NCI-H2196 (cell line): Measurements from ENCODE around the gene NELFA.

Source experiments
- DNase-seq: peaks from one replicate; lab custom pipeline; 2025; ENCODE audit not compliant: unreplicated experiment; lab: John Stamatoyannopoulos, UW

Gene NELFA

GRCh38 chr4:1939664-1940509 is 68.9 kb downstream of the NELFA start:
- DNase-seq: peak; percentile 43

GRCh38 chr4:1938027-1938426 is 70.7 kb downstream of the NELFA start:
- no peak for DNase-seq

- DNase-seq: no peak
These were observed 71.2 kb downstream of the NELFA start for GRCh38 chr4:1937550-1937949.

GRCh38 chr4:1933700-1934099 is 75.1 kb downstream of the NELFA start:
- DNase-seq: no peak

- DNase-seq: no peak
These were observed 76.0 kb downstream of the NELFA start for GRCh38 chr4:1932736-1933135.
